GM04503 (cell line): Measurements from ENCODE around the gene KRTAP10-2.
"Not testable (repeated sequence)": the region's sequence is repeated elsewhere in the genome, so short reads cannot be mapped to it uniquely, and the experiment has no call there.

Experiments used
- DNase-seq: peaks from one replicate; pipeline ENCODE4 v3.0.0-alpha.2; 2012; ENCODE audit warnings: low read depth

The KRTAP10-2 gene

DNA sequence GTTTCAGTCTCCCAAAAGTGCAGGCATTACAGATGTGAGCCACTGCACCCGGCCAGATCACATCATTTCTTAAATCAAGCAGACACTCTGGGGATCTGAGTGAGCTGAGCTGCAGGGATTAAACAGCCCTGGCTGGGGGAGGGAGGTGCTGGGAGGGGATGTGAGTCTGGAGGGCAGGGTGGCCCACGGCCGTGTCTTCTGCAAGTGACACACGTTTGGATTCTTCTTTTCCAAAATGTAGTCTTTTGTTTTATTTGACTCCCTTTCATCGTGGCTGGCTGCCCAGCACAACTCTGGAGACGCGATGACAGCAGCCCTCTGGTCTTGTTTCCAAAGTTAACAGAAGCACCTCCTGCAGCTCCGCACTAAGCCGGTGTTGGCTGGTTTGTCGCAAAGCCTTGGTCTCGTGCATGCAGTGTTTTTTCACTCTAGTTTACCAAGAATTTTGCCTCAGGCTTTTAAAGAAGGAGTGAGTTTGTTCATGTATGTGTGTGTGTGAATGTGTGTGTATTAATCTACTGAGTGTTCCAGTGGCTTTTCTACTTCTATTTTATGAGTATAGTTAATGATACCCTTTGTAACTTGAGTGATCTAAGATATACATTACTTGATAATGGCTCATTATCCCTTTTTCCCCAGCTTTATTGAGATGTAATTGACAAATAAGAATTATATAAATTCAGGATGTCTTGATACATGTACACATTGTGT lies 31.9 kb upstream of the KRTAP10-2 start:
- no peak for DNase-seq

GRCh38 chr21:44582055-44582454 lies 30.8 kb upstream of the KRTAP10-2 start:
- no peak for DNase-seq

DNA sequence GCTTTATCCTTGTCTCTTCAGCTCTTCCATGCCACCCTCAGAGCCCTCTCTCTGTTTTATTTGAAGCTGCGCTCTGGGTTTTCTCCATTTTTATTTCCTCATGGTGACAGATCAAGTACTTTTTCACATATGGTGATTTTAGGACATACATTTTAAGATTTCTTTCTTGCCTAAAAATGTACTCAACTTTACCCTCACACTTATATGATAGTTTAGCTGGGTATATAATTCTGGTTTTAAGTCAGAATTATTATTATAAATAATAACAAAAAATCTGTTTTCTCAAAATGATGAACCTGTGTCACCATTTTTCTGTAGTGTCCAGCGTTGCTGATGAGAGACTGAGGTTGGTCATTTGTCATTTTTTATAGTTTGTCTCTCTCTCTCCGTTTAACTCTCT lies 29.9 kb upstream of the KRTAP10-2 start:
- DNase-seq: no peak

- not testable (repeated sequence) for DNase-seq
These were observed 29.0 kb upstream of the KRTAP10-2 start, which contains the start of gene KRTAP10-5 for GRCh38 chr21:44580231-44580821. Gene KRTAP10-5 (minus strand): TSS chr21:44580604. CDS start chr21:44580578, 26 bp downstream.

GRCh38 chr21:44579833-44580144 lies 28.5 kb upstream of the KRTAP10-2 start:
- no peak for DNase-seq

DNA sequence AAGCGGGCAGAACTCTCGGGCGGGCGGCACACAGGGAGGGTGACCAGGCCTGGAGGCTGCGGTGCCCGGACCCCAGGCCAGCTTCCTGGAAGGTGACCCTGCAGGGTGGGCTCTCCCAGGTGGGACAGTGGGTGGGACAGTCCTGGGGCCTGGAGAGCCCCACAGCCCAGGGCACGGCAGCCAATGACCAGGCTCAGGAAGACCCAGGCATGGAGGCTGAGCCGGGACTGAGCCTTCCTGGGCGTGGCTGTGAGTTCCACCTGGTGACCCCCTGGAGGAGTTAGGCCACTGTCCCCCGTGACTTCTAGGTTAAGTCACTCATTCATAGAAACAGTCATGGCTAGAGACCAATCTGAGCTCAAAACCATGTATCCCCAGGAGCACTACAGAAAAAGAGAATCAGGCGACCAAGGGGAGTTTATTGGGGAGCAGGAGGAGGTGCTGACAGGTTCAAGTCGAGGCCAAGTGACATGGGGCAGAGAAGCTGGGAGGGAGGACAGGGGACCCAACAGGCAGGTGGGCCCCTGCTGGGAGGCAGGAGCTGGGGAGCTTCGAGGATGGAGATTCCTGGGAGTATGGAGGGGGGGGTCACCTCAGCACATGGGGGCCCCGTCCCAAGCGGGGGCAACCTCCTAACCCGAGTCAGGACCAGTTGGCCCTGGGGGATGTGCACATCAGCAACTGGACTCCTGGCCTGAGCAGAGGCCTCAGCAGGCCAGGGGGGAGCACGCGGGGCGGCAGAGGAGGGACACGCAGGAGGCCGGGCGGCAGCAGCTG lies 27.9 kb upstream of the KRTAP10-2 start:
- no peak for DNase-seq

GRCh38 chr21:44578371-44579055 lies 27.2 kb upstream of the KRTAP10-2 start:
- no peak for DNase-seq

DNA sequence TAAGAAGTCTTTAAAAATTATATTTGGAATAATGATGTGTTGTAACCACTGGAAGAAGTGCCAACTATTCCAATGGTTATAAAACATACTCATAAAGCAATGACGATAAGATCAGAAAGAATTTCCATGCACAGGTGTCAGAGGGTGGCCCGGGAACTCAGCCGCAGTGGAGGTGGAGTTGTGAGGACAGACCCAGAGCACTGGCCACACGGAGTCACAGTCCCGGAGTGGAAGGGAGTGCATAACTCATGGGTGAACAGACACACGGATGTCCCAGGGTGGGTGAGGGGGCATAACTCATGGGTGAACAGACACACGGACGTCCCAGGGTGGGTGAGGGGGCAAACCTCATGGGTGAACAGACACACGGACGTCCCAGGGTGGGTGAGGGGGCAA lies 24.7 kb upstream of the KRTAP10-2 start:
- no peak for DNase-seq

DNA sequence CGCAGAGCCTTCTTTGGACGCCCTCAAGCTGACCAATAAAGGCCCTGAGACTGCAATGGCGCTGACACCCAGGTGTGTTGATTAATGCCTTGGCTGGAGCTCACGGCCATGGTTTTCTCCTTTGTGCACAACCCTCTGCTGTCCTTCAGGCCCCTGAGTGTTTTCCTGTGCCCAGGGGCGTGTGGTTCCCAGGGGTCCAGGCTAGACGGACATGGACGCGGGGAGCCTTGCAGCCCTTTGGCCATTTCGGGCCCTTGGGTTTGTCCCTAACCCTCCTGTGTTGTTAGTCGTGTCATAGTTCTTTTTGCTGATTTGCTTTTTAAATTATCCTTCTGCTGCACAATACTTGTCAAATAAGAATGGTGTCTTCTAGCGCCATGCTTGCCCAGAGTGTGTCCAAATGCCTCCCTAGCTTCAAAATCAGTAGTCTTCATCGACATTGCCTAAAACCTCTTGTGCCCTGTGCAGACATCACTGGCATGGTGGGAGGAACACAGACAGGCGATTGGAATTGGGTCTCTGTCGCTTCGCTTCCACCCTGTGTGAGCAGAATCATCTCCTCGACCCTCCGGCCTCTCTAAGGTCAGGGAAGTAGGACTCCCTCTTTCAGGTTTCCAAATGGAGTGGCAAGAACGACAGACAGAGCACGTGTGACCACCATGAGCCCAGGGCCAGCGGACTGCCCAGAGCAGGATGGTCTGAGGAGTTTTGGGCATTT lies 24.2 kb upstream of the KRTAP10-2 start:
- no peak for DNase-seq

GRCh38 chr21:44574457-44575306 lies 23.4 kb upstream of the KRTAP10-2 start:
- no peak for DNase-seq

- DNase-seq: not testable (repeated sequence)
These were observed 22.5 kb upstream of the KRTAP10-2 start, which contains the start of gene KRTAP10-4 for GRCh38 chr21:44573630-44574456. Gene KRTAP10-4 (plus strand): TSS chr21:44573729. CDS start chr21:44573759, 30 bp downstream.

- no peak for DNase-seq
These were observed 21.8 kb upstream of the KRTAP10-2 start for GRCh38 chr21:44572959-44573583.

- no peak for DNase-seq
These were observed 20.8 kb upstream of the KRTAP10-2 start for GRCh38 chr21:44571844-44572782.

- DNase-seq: no peak
These were observed 20.0 kb upstream of the KRTAP10-2 start for GRCh38 chr21:44571296-44571695.

DNA sequence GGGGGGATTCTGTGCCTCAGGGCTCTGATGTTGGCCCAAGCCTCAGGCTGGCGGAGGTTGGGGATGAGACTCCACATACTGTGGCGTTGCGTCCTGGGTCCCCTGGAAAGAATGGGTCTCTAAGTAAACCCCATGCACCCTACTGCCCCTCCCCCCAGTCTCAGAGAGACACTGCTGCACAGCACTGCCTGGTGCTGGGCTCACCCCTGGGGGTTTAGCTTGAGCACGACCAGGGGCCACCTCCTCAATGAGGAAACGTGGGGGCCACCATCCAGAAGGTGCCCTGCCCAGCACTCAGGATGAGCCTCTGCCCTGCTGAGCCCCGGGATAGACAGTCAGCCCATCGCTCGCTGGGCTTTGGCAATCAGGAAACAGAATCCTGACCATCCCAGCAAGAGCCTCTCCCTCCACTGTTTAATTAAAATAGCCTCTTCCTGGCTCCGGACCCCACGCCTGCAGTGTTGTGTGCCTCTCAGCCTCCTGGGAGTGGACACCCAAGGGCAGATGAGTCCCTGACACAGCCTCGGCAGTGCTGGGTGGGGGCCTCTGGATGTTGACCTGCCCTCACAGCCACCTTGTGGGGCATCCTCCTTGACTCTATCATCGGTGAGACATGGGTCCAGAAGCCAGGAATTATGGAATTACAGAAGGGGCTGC lies 18.7 kb upstream of the KRTAP10-2 start:
- no peak for DNase-seq

GRCh38 chr21:44568667-44569556 lies 17.6 kb upstream of the KRTAP10-2 start:
- no peak for DNase-seq

DNA sequence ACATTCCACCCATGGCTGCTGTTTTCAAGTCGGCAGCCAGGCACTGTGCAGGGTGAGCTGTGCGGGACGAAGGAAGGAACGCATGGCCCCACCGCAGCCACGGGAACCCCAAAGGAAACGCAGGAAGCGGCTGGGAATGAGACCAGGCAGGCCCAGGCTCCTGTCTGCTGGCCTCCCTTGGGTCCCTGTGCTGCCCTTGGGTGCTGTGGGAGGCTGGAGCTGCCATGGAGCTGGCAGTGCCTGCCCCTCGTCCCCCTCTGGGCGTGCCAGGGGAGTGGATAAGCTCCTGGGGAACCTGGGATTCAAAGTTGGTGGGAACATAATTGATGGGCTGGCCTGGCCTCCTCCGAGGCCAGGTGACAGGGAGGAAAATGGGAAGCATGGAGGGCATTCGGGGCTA lies 17.0 kb upstream of the KRTAP10-2 start:
- no peak for DNase-seq
